ENCODE measurements around the gene SSH2. TPM values are rescaled to one million over a fixed set of nuclear protein-coding genes. Genes with fewer than 3 reads are reported as not detected.
"Not testable (repeated sequence)": the region's sequence is repeated elsewhere in the genome, so short reads cannot be mapped to it uniquely, and the experiment has no call there.

The SSH2 gene
- total RNA-seq, 4 donors from 2014 or later: 20.7 to 31.1 (median 23.1) TPM

DNA sequence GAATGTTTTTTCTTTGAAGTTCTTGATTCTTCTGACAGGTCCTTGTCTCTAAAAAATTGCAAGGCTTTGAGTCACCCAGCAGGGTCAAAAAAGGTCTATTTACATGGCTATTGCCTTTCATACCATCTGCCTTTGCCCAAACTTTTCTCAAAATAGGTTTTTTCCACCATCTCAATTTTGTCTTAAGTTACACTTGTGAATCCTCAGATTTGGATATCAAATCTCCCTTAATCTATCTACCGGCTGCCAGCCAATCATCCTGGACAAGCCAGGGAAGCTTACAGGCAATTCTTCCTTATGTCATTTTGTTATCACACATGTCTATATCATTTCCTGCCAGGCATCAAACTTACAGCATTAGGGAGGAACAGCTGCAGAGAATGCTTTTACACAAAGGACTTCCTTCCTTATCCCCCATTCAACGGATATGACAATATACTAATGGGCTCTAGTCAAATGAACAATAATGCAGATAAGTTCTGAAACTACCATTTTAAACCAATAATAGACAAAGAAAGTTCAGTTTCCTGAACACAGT is 203.2 kb downstream of the SSH2 start:
- DNase-seq (ENCODE audit: extremely low spot score): peak; percentile 31
- TF ChIP-seq POLR2A (IDR thresholded peaks at IDR 0.05; ENCODE audit: low read depth): no peak
- TF ChIP-seq, protein P1, sequence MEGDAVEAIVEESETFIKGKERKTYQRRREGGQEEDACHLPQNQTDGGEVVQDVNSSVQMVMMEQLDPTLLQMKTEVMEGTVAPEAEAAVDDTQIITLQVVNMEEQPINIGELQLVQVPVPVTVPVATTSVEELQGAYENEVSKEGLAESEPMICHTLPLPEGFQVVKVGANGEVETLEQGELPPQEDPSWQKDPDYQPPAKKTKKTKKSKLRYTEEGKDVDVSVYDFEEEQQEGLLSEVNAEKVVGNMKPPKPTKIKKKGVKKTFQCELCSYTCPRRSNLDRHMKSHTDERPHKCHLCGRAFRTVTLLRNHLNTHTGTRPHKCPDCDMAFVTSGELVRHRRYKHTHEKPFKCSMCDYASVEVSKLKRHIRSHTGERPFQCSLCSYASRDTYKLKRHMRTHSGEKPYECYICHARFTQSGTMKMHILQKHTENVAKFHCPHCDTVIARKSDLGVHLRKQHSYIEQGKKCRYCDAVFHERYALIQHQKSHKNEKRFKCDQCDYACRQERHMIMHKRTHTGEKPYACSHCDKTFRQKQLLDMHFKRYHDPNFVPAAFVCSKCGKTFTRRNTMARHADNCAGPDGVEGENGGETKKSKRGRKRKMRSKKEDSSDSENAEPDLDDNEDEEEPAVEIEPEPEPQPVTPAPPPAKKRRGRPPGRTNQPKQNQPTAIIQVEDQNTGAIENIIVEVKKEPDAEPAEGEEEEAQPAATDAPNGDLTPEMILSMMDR (IDR thresholded peaks at IDR 0.05): no peak
- no peak for TF ChIP-seq POLR2AphosphoS5 (IDR thresholded peaks at IDR 0.05)
- no peak for TF ChIP-seq EP300 (IDR thresholded peaks at IDR 0.05)
- 43% methylated on average over 2 of the region's 2 CpGs for WGBS
- intact Hi-C loops (cut with DNase I): no loop called here
- Histone ChIP-seq H3K4me1 (peaks cover 25 to 41% (median 28%) of the 10 kb centered on the region in 4 donors), H3K4me3 (no peak overlapping the region), H3K27ac (replicated peaks in 1 of 4) (peak overlapping the region in 1 of 4 donors; percentile 51), H3K27me3 (no peaks in the 10 kb centered on the region), H3K9me3 (peaks cover 0 to 5% (median 0%) of the 10 kb centered on the region in 4 donors), H3K36me3 (no peaks in the 10 kb centered on the region)

DNA sequence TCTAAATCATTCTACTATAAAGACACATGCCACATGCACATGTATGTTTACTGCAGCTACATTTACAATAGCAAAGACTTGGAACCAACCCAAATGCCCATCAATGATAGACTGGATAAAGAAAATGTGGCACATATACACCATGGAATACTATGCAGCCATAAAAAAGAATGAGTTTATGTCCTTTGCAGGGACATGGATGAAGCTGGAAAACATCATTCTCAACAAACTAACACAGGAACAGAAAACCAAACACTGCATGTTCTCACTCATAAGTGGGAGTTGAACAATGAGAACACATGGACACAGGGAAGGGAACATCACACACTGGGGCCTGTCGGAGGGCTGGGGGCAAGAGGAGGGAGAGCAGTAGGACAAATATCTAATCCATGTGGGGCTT is 204.6 kb downstream of the SSH2 start:
- peaks cover 35 to 49% (median 38%) of the 10 kb centered on the region in 4 donors for H3K4me1 ChIP-seq

DNA sequence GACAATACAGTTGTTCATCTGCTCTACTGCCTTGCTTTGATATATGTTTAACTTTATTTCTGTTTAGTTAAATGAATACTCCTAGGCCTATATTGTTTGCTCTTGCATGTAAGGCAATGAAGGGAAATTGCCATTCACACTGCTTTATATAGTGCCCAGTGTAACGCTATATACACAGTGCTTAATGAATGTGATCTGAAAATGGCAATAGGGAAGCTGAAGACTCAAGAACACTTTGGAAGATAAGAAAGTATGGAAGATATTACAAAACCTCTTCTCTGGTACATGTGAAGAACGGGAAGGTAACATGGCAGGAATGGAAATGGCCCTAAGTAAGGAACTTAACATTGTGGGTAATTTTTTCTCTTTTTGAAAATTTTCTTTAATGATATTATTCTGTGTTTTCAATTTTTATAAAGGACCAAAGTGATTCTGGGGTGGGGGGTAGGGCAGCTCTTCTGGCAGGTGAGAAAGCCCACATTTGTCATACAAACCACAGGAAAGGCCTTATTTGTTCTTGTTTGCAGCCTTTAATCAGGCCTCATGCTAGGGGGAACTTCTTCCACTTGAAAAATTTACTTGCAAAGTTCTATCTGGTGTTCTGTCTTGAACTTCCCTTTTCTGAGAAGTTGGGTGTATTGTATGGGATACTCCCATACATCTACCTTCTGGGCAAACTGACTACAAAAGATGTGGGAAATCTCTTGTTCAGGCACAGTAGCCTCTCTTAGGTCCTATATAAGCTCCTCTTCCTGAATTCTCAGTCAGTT is 206.6 kb downstream of the SSH2 start:
- Histone ChIP-seq H3K9me3 (peaks cover 0 to under 1% (median 0%) of the 10 kb centered on the region in 4 donors), H3K4me1 (peaks cover 41 to 53% (median 44%) of the 10 kb centered on the region in 4 donors), H3K27ac (replicated peaks in 1 of 4) (peak overlapping the region; percentile 62 to 76 (median 74)), H3K36me3 (no peaks in the 10 kb centered on the region), H3K27me3 (no peaks in the 10 kb centered on the region), H3K4me3 (no peak overlapping the region)
- intact Hi-C loops (cut with DNase I): no loop called here
- WGBS: 82% methylated on average over 2 of the region's 2 CpGs
- DNase-seq (ENCODE audit: extremely low spot score): peak; percentile 8
- TF ChIP-seq EP300 (IDR thresholded peaks at IDR 0.05) (no peak), POLR2AphosphoS5 (IDR thresholded peaks at IDR 0.05) (no peak), POLR2A (IDR thresholded peaks at IDR 0.05; ENCODE audit: low read depth) (no peak)
- TF ChIP-seq, protein P1 (IDR thresholded peaks at IDR 0.05): no peak

More for the DNA sequence above, 204.6 kb downstream of the SSH2 start:
- H3K27ac ChIP-seq (replicated peaks in 1 of 4); DNase-seq (ENCODE audit: extremely low spot score); H3K27me3 ChIP-seq; H3K9me3 ChIP-seq; H3K36me3 ChIP-seq; H3K4me3 ChIP-seq; intact Hi-C loops (cut with DNase I): not testable (repeated sequence)
- 100% methylated on average over 1 of the region's 1 CpG for WGBS

DNA sequence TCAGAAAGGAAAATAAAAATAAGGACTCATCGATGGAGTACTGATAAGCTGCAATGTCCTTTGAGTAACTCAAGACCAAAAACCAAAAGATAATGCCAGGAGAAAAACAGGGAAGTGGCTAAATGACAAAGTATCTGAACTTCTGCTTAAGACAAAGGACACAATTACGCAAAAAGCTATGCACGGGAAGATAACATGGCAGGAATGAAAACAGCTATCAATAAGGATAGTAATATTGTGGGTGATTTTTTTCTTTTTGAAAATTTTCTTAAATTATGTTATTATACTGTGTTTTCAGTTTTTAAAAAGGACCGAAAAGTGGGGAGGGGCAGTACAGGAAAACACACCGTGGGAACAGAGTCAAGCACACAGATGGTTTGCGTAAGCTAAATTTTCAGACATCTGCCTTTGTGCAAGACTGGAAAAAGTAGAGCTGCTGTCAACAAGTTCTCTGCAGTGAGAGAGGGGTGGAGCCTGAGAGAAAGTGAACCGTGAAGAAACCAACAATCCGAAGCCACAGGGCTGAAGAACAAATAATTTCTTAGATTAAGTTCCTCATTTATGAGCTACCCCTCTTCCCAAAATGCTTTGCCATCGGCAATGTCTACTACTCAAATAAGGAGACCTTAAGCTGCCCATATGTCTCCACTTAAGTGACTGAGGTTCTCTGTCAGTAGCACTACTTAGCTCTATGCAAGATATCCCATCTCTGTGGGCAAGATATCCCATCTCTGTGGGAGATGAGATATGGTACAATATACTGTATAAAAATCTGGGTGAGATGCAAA is 207.4 kb downstream of the SSH2 start:
- Histone ChIP-seq H3K27ac (replicated peaks in 1 of 4) (peak overlapping the region; percentile 62 to 76 (median 74)), H3K27me3 (no peaks in the 10 kb centered on the region), H3K9me3 (no peaks in the 10 kb centered on the region), H3K4me1 (peaks cover 40 to 53% (median 44%) of the 10 kb centered on the region in 4 donors), H3K36me3 (no peaks in the 10 kb centered on the region), H3K4me3 (peak overlapping the region in 3 of 4 donors; percentile 3 to 29 (median 3))
- intact Hi-C loops (cut with DNase I): no loop called here
- 39% methylated on average over 9 of the region's 9 CpGs for WGBS
- DNase-seq (ENCODE audit: extremely low spot score): peak; percentile 92
- TF ChIP-seq POLR2AphosphoS5 (IDR thresholded peaks at IDR 0.05) (peak; percentile 53 to 58), EP300 (IDR thresholded peaks at IDR 0.05) (no peak), POLR2A (IDR thresholded peaks at IDR 0.05; ENCODE audit: low read depth) (peak; percentile 10)
- TF ChIP-seq, protein P1 (IDR thresholded peaks at IDR 0.05): no peak

DNA sequence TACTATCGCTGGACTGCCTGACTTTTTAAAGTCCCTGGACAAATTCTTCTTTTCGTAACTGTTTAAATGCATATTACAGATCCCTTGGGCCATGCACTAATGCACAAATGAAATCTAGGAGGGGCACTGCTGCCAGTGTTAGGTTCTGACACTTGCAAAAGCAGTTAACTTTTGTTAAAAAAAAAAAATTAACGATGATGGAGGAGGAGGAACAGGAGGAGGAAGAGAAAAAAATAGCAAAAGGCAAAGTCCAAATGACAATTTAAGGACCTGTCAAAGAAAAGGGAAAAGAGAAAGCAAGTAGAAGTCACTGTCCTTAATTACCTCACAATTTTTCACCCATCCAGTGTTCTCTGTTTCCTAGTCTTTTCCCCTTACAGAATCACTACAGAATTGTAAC is 209.5 kb downstream of the SSH2 start:
- intact Hi-C loops (cut with DNase I): no loop called here

More for the DNA sequence above, 209.5 kb downstream of the SSH2 start:
- Histone ChIP-seq H3K36me3 (no peaks in the 10 kb centered on the region), H3K9me3 (no peaks in the 10 kb centered on the region), H3K4me1 (peaks cover 27 to 45% (median 34%) of the 10 kb centered on the region in 4 donors), H3K27me3 (no peaks in the 10 kb centered on the region), H3K4me3 (no peak overlapping the region), H3K27ac (replicated peaks in 1 of 4) (peak overlapping the region in 3 of 4 donors; percentile 2 to 45 (median 6))
- WGBS: 60% methylated on average over 3 of the region's 3 CpGs
- no peak for DNase-seq (ENCODE audit: extremely low spot score)
- TF ChIP-seq POLR2A (IDR thresholded peaks at IDR 0.05; ENCODE audit: low read depth): no peak
- no peak for TF ChIP-seq POLR2AphosphoS5 (IDR thresholded peaks at IDR 0.05)
- TF ChIP-seq, protein P1 (IDR thresholded peaks at IDR 0.05): no peak
- TF ChIP-seq EP300 (IDR thresholded peaks at IDR 0.05): no peak
